ENCODE results near the gene ATF6.

ATF6 gene

GRCh38 chr1:161834967-161835550, 68.9 kb downstream of the ATF6 start:
- H3K9me3 ChIP-seq (ENCODE audit: low read length): peaks cover 2% of the 10 kb centered on the region

GRCh38 chr1:161836018-161836417, 69.9 kb downstream of the ATF6 start:
- Histone ChIP-seq H3K9me3 (ENCODE audit: low read length) (peaks cover 2% of the 10 kb centered on the region), H2AFZ (ENCODE audit: low read depth, low read length) (no peak overlapping the region), H3K4me1 (ENCODE audit: insufficient read depth, low read length) (no peaks in the 10 kb centered on the region), H3K27me3 (ENCODE audit: insufficient read depth, low read length) (no peaks in the 10 kb centered on the region), H3K36me3 (ENCODE audit: insufficient read depth, low read length) (peaks cover 11% of the 10 kb centered on the region), H3K4me3 (ENCODE audit: low read length) (no peak overlapping the region)

More at GRCh38 chr1:161834967-161835550, 68.9 kb downstream of the ATF6 start:
- Histone ChIP-seq H2AFZ (ENCODE audit: low read depth, low read length) (no peak overlapping the region), H3K4me1 (ENCODE audit: insufficient read depth, low read length) (no peaks in the 10 kb centered on the region), H3K27me3 (ENCODE audit: insufficient read depth, low read length) (no peaks in the 10 kb centered on the region), H3K36me3 (ENCODE audit: insufficient read depth, low read length) (peaks cover 11% of the 10 kb centered on the region), H3K4me3 (ENCODE audit: low read length) (no peak overlapping the region)

- Histone ChIP-seq H3K27me3 (ENCODE audit: insufficient read depth, low read length) (no peaks in the 10 kb centered on the region), H3K36me3 (ENCODE audit: insufficient read depth, low read length) (peaks cover 16% of the 10 kb centered on the region), H3K9me3 (ENCODE audit: low read length) (peaks cover 3% of the 10 kb centered on the region), H3K4me1 (ENCODE audit: insufficient read depth, low read length) (no peaks in the 10 kb centered on the region), H3K4me3 (ENCODE audit: low read length) (no peak overlapping the region), H2AFZ (ENCODE audit: low read depth, low read length) (no peak overlapping the region)
These were observed 72.2 kb downstream of the ATF6 start for GRCh38 chr1:161838362-161838761.

DNA sequence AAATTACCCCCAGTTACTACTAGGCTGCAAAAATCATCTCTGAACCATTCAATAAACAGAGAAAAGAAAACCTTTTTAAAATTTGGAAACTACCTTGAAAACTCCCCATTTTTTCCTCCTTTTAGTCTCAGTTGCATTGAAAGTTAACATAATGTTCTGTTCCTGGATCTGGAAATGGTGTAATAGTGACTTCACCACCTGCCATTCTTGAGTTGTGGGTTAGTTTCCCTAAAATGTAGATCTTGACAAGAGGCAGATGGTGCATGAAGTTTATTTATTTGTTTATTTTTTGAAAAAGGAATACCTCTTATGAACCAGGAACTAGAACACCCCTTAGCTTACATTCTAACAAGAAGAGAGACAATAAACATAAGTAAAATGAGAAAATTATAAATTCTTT, 72.8 kb downstream of the ATF6 start:
- Histone ChIP-seq H3K4me3 (ENCODE audit: low read length) (no peak overlapping the region), H3K36me3 (ENCODE audit: insufficient read depth, low read length) (peaks cover 17% of the 10 kb centered on the region), H2AFZ (ENCODE audit: low read depth, low read length) (no peak overlapping the region), H3K27me3 (ENCODE audit: insufficient read depth, low read length) (no peaks in the 10 kb centered on the region), H3K9me3 (ENCODE audit: low read length) (peaks cover 3% of the 10 kb centered on the region), H3K4me1 (ENCODE audit: insufficient read depth, low read length) (no peaks in the 10 kb centered on the region)

- Histone ChIP-seq H3K4me1 (ENCODE audit: insufficient read depth, low read length) (no peaks in the 10 kb centered on the region), H3K36me3 (ENCODE audit: insufficient read depth, low read length) (peaks cover 17% of the 10 kb centered on the region), H3K4me3 (ENCODE audit: low read length) (no peak overlapping the region), H3K27me3 (ENCODE audit: insufficient read depth, low read length) (no peaks in the 10 kb centered on the region), H3K9me3 (ENCODE audit: low read length) (peaks cover 3% of the 10 kb centered on the region), H2AFZ (ENCODE audit: low read depth, low read length) (no peak overlapping the region)
These were observed 73.5 kb downstream of the ATF6 start for GRCh38 chr1:161839591-161839990.

DNA sequence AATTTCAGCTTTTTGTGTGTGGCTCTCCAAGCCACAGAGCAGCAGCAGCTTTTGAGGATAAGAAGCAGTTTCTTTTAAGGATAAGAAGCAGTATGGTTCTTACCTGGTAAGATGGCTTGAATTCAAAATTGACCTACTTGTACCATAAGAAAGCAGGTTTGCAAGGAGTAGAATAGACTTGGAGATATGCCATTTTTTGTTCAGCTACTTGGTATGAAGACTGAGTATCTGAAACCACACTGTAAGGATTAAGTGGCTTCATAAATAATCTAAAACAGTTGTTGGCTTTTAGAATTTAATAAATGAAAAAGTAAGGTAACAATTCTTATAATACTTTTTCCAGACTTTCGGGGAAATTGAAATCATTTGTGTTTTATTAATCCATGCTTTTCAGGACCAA, 74.2 kb downstream of the ATF6 start:
- Histone ChIP-seq H3K9me3 (ENCODE audit: low read length) (peaks cover 3% of the 10 kb centered on the region), H3K36me3 (ENCODE audit: insufficient read depth, low read length) (peaks cover 17% of the 10 kb centered on the region), H2AFZ (ENCODE audit: low read depth, low read length) (no peak overlapping the region), H3K27me3 (ENCODE audit: insufficient read depth, low read length) (no peaks in the 10 kb centered on the region), H3K4me1 (ENCODE audit: insufficient read depth, low read length) (no peaks in the 10 kb centered on the region), H3K4me3 (ENCODE audit: low read length) (no peak overlapping the region)

DNA sequence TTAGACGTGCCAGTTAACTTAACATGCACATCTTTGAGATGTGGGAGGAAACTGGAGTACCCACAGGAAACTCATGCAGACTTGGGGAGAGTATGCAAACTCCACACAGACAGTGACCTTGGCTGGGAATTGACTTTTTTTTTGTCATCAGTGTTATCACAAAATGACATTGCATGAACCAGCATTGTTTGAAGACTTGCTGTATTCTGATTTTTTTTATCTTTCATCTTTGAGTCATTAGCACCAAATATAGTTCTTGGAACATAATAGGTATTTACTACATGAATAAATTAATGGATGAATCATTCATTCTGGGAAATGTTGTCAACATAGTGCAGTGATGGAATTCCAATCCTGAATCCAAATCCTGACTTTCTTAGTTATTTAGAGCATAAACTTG, 77.0 kb downstream of the ATF6 start:
- Histone ChIP-seq H3K4me3 (ENCODE audit: low read length) (no peak overlapping the region), H3K27me3 (ENCODE audit: insufficient read depth, low read length) (no peaks in the 10 kb centered on the region), H3K9me3 (ENCODE audit: low read length) (peaks cover 3% of the 10 kb centered on the region)

DNA sequence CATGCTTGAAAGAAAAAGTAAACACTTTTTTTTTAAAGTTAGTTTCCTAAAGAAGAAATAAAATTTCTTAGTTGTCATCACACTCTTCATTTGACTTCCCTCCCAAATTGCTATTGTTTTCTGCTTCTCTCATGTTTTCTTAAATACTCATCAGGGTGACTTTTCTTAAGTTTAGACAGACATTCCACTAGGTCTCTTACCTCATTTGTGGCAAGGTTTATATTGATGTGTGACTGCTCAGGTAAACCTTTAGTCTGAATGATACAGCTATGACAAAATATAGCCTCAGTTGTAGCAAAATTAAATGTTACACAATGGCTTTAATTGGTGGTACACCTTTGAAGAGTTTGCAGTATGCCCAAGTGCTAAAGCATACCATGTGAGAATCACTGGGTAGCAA, 78.6 kb downstream of the ATF6 start:
- Histone ChIP-seq H2AFZ (ENCODE audit: low read depth, low read length) (no peak overlapping the region), H3K4me1 (ENCODE audit: insufficient read depth, low read length) (no peaks in the 10 kb centered on the region), H3K9me3 (ENCODE audit: low read length) (peaks cover 3% of the 10 kb centered on the region), H3K27me3 (ENCODE audit: insufficient read depth, low read length) (no peaks in the 10 kb centered on the region), H3K4me3 (ENCODE audit: low read length) (no peak overlapping the region), H3K36me3 (ENCODE audit: insufficient read depth, low read length) (peaks cover 15% of the 10 kb centered on the region)

More for the DNA sequence above, 77.0 kb downstream of the ATF6 start:
- Histone ChIP-seq H3K36me3 (ENCODE audit: insufficient read depth, low read length) (peaks cover 15% of the 10 kb centered on the region), H2AFZ (ENCODE audit: low read depth, low read length) (no peak overlapping the region), H3K4me1 (ENCODE audit: insufficient read depth, low read length) (no peaks in the 10 kb centered on the region)

DNA sequence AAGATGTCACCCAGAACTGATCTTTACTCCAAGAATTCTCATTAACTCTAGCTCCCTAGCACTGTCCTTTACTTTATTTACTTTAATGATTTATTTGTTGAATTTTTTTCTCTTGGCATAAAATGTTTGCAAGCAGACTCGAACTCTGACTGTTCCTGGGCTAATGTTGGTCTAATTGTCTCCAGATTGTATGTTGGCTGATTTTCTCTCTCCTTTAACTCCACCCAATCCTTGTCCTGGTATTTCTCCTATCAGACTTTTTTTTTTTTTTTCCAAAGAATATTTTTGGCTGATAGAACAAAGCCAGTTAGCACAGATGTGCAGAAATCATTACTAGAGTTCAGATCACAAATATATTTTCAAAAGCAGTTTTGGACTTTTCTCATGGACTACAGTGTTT, 82.6 kb downstream of the ATF6 start:
- Histone ChIP-seq H3K27me3 (ENCODE audit: insufficient read depth, low read length) (no peaks in the 10 kb centered on the region), H3K4me1 (ENCODE audit: insufficient read depth, low read length) (no peaks in the 10 kb centered on the region), H3K36me3 (ENCODE audit: insufficient read depth, low read length) (peaks cover 23% of the 10 kb centered on the region), H3K9me3 (ENCODE audit: low read length) (no peaks in the 10 kb centered on the region), H2AFZ (ENCODE audit: low read depth, low read length) (no peak overlapping the region), H3K4me3 (ENCODE audit: low read length) (no peak overlapping the region)

DNA sequence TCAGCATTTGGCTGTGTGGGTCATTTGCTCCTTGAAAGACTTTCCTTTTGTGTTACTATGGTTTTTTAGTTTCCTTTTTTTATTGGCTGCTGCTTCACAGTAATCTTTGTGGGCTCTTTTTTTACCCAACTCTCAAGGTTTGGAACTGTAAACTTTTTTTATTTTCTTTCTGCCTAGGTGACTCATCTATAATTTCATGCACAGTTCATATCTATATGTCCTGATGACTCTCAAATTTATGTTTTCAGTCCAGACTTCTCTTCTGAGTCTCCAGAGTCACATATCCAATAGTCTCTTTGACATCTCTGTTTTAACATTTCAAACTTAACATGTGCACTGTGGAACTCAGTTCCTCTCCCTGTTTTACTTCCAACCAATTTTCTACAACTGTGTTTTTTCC, 83.4 kb downstream of the ATF6 start:
- Histone ChIP-seq H3K36me3 (ENCODE audit: insufficient read depth, low read length) (peaks cover 31% of the 10 kb centered on the region), H3K4me1 (ENCODE audit: insufficient read depth, low read length) (no peaks in the 10 kb centered on the region)

DNA sequence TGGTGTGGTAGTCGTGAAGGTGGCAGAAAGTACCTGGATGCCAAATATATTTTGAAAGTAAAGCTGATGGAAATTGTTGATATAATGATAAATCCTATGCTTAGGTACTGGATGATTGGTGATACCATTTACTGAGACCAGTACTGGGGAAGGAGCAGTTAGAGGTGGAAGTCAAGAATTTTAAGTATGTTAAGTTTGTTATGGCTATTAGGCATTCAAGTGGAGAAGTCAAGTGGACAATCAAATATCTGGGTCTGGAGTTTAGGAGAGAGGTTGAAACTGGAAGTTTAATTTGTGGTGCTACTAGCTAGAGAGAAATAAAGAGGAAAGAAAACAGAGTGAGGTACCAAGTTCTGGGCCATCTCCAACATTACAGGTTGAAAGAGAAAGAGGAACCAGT, 89.1 kb downstream of the ATF6 start:
- H3K9me3 ChIP-seq (ENCODE audit: low read length): no peaks in the 10 kb centered on the region
- no peak overlapping the region for H2AFZ ChIP-seq (ENCODE audit: low read depth, low read length)
- H3K27me3 ChIP-seq (ENCODE audit: insufficient read depth, low read length): no peaks in the 10 kb centered on the region
- no peaks in the 10 kb centered on the region for H3K4me1 ChIP-seq (ENCODE audit: insufficient read depth, low read length)
- peaks cover 25% of the 10 kb centered on the region for H3K36me3 ChIP-seq (ENCODE audit: insufficient read depth, low read length)
- H3K4me3 ChIP-seq (ENCODE audit: low read length): no peak overlapping the region

More for the DNA sequence above, 83.4 kb downstream of the ATF6 start:
- Histone ChIP-seq H2AFZ (ENCODE audit: low read depth, low read length) (no peak overlapping the region), H3K27me3 (ENCODE audit: insufficient read depth, low read length) (no peaks in the 10 kb centered on the region), H3K9me3 (ENCODE audit: low read length) (no peaks in the 10 kb centered on the region), H3K4me3 (ENCODE audit: low read length) (no peak overlapping the region)

DNA sequence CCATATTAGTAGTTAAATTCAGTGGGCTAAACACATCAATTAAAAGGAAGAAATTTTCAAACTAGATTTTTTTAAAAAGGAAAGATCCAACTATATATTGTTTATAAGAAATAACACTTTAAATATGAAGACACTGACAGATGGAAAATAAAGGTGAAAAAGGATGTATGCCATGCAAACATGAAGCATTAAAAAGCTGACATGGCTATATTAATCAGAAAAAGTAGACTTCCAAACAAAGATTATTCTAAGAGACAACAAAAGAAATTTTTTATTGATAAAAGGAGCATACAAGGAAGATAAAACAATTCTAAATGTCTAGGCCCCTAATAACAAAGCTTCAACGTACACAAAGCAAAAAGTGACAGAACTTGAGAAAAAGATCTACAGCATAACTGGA, 92.2 kb downstream of the ATF6 start:
- no peak overlapping the region for H2AFZ ChIP-seq (ENCODE audit: low read depth, low read length)
- no peak overlapping the region for H3K4me3 ChIP-seq (ENCODE audit: low read length)
- no peaks in the 10 kb centered on the region for H3K4me1 ChIP-seq (ENCODE audit: insufficient read depth, low read length)
- no peaks in the 10 kb centered on the region for H3K9me3 ChIP-seq (ENCODE audit: low read length)
- H3K36me3 ChIP-seq (ENCODE audit: insufficient read depth, low read length): peaks cover 22% of the 10 kb centered on the region
- no peaks in the 10 kb centered on the region for H3K27me3 ChIP-seq (ENCODE audit: insufficient read depth, low read length)

DNA sequence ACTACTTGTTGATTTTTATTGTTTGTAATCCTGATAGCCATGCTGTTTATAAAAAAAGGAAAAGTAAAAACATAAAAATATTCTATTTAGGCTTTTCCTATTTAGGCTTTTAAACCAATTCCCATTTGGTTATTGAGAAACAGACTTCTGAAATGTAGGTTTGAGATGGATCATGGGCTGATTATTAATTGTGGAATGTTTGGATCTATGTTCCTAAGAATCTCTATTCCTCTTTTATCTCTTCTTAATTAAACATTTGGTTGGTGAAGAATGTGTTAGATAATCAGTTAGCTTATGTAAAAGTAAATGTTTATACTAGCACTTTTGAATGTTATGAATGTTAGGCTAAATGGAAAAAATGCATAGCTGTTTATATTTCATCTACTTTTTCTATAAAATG, 97.4 kb downstream of the ATF6 start:
- no peaks in the 10 kb centered on the region for H3K9me3 ChIP-seq (ENCODE audit: low read length)
- H2AFZ ChIP-seq (ENCODE audit: low read depth, low read length): no peak overlapping the region
- H3K4me1 ChIP-seq (ENCODE audit: insufficient read depth, low read length): no peaks in the 10 kb centered on the region
- no peak overlapping the region for H3K4me3 ChIP-seq (ENCODE audit: low read length)
- H3K27me3 ChIP-seq (ENCODE audit: insufficient read depth, low read length): no peaks in the 10 kb centered on the region
- peaks cover 20% of the 10 kb centered on the region for H3K36me3 ChIP-seq (ENCODE audit: insufficient read depth, low read length)

- no peak overlapping the region for H2AFZ ChIP-seq (ENCODE audit: low read depth, low read length)
- no peaks in the 10 kb centered on the region for H3K27me3 ChIP-seq (ENCODE audit: insufficient read depth, low read length)
- H3K4me1 ChIP-seq (ENCODE audit: insufficient read depth, low read length): no peaks in the 10 kb centered on the region
- H3K9me3 ChIP-seq (ENCODE audit: low read length): no peaks in the 10 kb centered on the region
- no peak overlapping the region for H3K4me3 ChIP-seq (ENCODE audit: low read length)
- peaks cover 19% of the 10 kb centered on the region for H3K36me3 ChIP-seq (ENCODE audit: insufficient read depth, low read length)
These were observed 98.5 kb downstream of the ATF6 start for GRCh38 chr1:161864577-161864976.
